ENCODE results near the gene MAP1A.
"Not testable (repeated sequence)": the region's sequence is repeated elsewhere in the genome, so short reads cannot be mapped to it uniquely, and the experiment has no call there.

The MAP1A gene

DNA sequence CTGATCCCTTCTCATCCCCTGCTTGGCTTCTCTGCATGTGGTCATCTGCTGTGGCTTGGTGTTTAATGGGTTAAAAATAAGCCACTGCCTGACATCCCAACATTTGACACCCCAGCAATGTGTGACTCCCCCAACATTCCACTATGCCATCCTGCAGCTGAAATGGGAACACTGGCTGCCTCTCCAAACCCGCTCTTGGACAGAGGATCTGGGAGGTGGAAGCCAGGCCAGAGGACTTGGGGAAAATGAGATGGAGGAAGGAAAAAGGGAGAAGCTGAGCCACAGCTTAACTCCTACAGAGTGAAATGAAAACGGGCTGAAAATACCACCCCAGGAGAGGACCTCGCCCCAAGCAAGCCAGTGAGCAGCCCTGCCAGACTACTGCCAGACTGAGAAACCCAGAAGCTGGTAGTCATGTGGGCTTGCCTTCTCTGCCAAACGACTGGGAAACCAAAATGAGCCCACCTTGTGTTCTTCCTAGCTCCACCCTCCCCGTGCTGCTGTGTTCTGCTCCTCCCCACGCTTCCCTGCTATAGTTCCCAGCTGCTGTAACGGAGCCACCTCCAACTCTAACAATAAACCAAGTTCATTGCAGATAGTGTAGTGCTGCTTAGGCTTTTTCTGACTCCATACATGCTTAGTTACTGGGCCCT, 13.7 kb downstream of the MAP1A start:
- no peak for DNase-seq

DNA sequence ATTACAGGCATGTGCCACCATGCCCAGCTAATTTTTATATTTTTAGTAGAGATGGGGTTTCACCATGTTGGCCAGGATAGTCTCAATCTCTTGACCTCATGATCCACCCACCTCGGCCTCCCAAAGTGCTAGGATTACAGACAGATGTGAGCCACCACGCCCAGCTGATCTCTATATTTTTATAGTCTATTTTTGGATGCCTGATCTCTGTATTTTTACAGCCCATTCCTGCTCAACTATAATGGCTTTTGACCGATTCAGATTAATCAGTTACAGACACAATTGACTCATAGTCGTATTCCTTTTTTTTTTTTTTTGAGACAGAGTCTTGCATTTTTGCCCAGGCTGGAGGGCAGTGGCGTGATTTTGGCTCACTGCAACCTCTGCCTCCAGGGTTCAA, 15.4 kb downstream of the MAP1A start:
- not testable (repeated sequence) for DNase-seq

DNA sequence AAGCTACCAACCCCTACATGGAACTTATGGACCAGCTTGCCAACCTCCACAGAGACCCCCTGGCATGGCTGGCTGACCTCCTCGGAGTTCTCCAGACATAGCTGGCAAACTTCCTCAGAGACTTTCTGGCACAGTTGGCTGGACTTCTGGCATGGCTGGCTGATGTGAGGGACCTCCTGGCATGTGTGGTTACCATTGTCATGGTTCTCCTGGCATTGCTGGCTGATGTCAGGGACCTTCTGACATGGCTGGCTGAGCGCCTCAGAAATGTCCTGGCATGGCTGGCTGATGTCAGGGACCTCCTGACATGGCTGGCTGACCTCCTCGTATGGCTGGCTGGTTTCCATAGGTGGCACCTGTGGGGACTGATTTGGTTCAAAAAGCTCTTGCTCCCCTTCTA, 17.5 kb downstream of the MAP1A start:
- DNase-seq = no peak

DNA sequence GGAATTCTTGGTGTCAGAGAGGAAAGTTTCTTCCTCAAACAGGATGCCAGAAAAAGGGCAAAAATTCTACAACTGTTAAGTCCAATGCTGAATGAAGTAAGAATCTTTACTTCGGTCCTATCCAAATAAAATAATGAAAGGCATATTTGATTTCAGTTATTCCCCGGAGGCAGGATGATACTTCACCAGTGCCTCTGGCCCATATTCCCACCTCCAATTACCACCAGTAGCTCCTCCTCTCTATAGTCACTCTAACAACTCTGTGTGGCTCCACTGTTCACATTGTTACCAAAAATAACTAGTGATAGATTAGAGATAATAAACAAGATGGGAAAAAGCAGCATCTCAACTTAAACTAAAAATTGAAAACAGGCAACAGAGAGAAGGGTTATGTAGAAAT, 20.7 kb downstream of the MAP1A start:
- no peak for DNase-seq

DNA sequence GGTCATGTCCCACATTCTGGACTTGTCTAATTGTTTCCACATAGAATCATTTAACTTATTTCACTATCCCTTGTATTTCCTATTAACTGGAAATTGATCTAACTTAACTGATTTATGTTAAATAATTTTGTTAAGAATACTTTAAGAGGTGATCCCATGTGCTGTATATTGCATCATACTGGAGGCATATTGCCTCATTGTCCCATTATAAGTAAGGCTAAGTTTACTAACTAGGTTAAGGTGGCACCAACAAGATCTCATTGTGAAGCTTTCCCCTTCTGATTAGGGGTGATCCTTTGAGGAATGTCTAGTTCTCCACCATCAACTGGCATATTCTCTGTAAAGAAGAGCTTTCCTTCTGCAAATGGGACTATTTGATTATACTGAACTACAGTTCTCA, 24.4 kb downstream of the MAP1A start:
- no peak for DNase-seq

DNA sequence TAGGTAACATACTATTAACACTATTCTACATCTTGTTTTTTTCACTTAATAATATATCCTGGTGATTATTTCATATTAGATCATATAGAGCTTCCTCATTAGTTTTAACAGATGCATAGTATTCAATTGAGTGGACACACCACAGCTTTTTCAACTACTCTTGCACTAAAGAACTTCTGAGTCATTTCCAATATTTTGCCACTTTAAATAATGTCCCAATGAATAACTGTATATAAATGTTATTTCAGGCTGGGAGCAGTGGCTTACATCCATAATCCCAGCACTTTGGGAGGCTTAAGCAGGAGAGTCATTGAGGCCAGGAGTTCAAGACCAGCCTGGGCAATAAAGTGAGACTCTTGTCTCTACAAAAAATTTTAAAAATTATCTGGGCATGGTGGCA, 26.9 kb downstream of the MAP1A start:
- DNase-seq = no peak

DNA sequence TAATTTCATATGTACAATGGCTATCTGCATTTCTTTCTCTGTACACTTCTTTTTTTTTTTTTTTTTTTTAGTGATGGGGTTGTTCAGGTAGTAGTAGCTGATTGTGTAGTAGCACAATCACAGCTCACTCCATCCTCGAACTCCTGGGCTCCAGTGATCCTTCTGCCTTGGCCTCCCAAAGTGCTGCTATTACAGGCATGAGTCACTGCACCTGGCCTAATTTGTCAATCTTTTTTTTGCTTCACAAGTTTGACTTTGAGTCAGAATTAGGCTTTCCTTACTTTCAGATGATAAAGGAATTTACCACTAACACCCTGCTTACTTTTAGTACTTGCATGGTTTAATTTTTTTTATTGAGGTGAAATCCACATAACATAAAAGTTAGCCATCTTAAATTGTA, 28.0 kb downstream of the MAP1A start:
- DNase-seq = no peak

DNA sequence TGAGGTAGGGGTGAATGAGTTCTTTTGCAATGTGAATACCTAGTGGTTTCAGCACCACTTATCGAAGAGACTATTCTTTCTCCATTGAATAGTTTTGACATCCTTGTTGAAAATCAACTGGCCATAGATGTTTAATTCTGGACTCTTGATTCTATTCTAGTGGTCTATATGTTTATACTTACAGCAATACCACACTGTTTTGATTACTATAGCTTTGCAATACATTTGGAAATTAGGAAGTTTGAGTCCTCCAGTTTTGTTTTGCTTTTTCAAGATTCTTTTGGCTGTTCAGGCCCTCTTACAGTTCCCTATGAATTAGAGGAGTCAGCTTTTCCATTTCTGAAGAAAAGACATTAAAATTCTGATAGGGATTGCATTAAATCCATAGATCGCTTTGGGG, 30.1 kb downstream of the MAP1A start:
- no peak for DNase-seq

DNA sequence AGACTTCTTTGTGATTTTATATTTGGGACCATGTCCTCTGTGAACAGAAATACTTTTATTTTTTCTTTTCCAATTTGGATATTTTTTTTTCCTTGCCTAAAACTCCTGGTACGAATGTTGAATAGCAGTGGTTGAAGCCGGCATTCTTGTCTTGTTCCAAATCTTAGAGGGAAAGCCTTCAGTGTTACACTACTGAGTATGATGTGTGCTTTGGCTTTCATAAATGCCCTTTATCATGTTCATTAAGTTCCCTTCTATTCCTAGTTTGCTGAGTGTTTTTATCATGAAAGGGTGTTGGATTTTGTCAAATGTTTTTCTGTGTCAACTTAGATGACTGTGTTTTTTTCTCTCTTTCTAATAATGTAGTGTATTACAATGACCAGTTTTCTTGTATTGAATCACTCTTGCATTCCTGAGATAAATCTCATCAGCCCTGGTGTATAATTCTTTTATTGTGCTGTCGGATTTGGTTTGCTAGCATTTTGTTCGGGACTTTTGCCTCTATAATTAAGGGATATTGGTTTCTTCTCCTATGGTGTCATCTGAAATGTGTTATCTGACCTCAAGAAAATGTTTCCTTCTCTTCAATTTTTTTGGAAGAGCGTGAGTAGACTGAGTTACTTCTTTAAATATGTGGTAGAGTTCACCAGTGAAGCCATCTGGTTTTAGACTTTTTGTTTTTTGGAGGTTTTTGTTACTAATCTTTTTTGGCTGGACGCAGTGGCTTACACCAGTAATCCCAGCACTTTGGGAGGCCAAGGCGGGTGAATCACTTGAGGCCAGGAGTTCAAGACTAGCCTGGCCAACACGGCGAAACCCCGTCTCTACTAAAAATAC, 33.3 kb downstream of the MAP1A start:
- no peak for DNase-seq

DNA sequence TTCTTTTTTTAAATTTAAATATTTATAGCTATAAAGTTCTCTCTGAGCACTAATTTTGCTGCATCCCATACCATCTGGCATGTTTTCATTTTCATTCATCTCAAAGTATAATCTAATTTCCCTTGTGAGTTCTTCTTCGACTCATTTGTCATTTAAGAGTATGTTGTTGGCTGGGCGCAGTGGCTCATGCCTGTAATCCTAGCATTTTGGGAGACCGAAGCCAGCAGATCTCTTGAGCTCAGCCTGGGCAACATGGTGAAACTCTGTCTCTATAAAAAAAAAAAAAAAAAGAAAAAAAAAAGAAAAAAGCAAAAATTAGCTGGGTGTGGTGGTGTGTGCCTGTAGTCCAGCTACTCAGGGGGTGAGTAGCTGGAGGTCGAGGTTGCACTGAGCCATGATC, 34.8 kb downstream of the MAP1A start:
- DNase-seq = no peak

DNA sequence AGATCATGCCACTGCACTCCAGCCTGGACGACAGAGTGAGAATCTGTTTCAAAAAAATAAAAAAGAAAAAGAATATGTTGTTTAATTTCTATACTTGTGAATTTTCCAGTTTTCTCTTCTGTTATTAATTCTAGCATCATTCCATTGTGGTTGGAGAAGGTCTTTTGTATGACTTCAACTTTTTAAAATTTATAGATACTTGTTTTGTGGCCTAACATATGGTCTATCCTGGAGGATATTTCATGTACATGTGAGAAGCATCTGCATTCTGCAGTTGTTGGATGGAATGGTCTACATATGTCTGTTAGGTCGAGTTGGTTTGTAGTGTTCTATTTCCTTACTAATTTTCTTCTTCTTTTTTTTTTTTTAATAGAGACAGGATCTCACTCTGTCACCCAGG, 35.6 kb downstream of the MAP1A start:
- DNase-seq = no peak

DNA sequence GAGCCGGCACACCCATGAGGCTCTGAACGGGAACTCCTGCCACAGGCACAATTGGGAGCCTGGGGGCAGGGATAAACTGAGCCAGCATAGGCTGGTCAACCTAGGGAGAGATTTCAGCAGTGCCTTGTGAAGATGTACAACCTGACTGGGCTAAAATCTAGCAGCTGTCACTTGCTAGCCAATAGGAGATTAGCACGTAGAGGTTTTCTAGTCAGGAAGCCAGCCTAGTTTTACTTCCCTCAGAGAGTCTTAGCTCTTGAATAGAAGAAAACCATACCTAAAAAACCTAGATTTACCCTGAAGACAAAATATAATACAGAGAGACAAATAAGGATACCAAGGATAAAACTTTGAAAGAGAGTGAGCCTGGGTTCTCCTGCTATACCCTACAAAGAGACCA, 45.3 kb downstream of the MAP1A start:
- not testable (repeated sequence) for DNase-seq

DNA sequence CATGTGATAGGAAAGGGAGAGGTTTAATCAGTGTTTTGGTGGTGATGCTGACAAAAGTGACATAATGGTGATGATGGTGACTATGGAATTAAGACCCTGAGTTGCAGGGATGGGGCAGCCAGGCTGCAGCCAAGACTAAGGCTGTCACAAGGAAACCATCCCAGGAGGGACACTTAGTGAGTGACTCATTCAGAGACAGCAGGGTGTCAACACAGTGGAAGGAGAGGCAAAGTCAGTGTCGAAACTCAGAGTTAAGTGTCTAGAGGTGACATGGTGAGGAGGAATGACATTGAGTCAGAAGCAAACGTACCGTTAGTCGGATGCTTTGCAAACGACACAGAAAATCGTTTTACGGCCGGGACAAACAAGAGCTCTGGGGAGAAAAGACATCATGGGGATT, 46.4 kb downstream of the MAP1A start:
- DNase-seq = not testable (repeated sequence)

DNA sequence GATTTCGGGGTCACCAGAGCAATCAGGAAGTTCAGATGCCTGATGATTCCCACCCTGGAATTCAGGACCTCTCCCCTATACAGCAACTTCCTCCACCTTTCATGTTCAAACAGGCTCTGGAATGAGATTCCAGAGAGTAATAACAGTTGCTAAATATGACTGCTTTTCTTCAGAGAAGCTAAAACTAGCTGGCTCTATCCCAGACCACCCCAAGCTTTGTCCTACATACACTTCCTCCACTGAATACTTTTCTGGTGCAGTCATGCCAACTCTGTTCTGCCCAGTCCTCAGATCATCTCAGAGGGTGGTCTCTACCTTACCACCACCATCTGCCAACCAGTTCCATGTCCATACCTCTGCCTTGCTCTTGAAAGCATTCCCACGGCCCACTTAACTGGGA, 49.2 kb downstream of the MAP1A start:
- DNase-seq = not testable (repeated sequence)

DNA sequence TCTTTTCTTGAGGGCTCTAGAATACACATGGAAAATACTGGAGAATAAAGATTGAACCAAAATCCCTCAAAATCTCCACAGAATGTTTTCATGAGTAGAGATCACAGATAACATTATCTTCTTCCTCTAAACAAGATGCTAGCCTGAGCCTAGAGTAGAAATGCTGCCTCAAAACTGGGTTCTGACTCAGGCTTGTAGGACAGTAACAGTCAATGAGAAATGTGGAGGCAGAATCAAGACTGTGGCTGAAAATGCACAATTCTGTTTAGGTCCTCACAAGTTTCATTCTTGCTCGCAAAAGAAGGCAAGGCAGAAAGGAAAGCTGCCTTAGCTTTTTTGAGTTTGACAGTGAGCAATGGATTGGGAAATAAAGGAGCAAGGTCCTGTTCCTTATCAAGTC, 57.2 kb downstream of the MAP1A start:
- not testable (repeated sequence) for DNase-seq
